ENCODE results near the gene MTOR.

MTOR gene

GRCh38 chr1:11204396-11205190 is 57.8 kb downstream of the MTOR start:
- no peak for TF ChIP-seq CTCF (IDR thresholded peaks at IDR 0.05; ENCODE audit: low read length, missing control alignments)
- no peak for DNase-seq (ENCODE audit: low read depth)
- no peak overlapping the region for H3K4me3 ChIP-seq (replicated peaks; ENCODE audit: low read depth, low read length)

GRCh38 chr1:11198851-11199594 is 63.3 kb downstream of the MTOR start:
- DNase-seq (ENCODE audit: low read depth), result no peak
- no peak overlapping the region for H3K4me3 ChIP-seq (replicated peaks; ENCODE audit: low read depth, low read length)
- no peak for TF ChIP-seq CTCF (IDR thresholded peaks at IDR 0.05; ENCODE audit: low read length, missing control alignments)

GRCh38 chr1:11198257-11198656 is 64.1 kb downstream of the MTOR start:
- DNase-seq (ENCODE audit: low read depth), result no peak
- TF ChIP-seq CTCF (IDR thresholded peaks at IDR 0.05; ENCODE audit: low read length, missing control alignments), result no peak
- H3K4me3 ChIP-seq (replicated peaks; ENCODE audit: low read depth, low read length), result no peak overlapping the region

GRCh38 chr1:11197359-11197758 is 65.0 kb downstream of the MTOR start:
- no peak for DNase-seq (ENCODE audit: low read depth)
- TF ChIP-seq CTCF (IDR thresholded peaks at IDR 0.05; ENCODE audit: low read length, missing control alignments), result no peak
- no peak overlapping the region for H3K4me3 ChIP-seq (replicated peaks; ENCODE audit: low read depth, low read length)

GRCh38 chr1:11196945-11197344 is 65.4 kb downstream of the MTOR start:
- DNase-seq (ENCODE audit: low read depth), result no peak
- no peak for TF ChIP-seq CTCF (IDR thresholded peaks at IDR 0.05; ENCODE audit: low read length, missing control alignments)

GRCh38 chr1:11194407-11195176 is 67.8 kb downstream of the MTOR start:
- no peak for TF ChIP-seq CTCF (IDR thresholded peaks at IDR 0.05; ENCODE audit: low read length, missing control alignments)
- no peak overlapping the region for H3K4me3 ChIP-seq (replicated peaks; ENCODE audit: low read depth, low read length)
- DNase-seq (ENCODE audit: low read depth), result no peak

More at GRCh38 chr1:11196945-11197344, 65.4 kb downstream of the MTOR start:
- no peak overlapping the region for H3K4me3 ChIP-seq (replicated peaks; ENCODE audit: low read depth, low read length)
